GM12872 (cell line): Measurements from ENCODE around the gene ISCU.

Experiments used
- CTCF ChIP-seq: IDR thresholded peaks from 3 replicates; pipeline ENCODE4 v1.5.1; 2011; ENCODE audit warnings: low read depth, mild to moderate bottlenecking, low read length, moderate library complexity; ENCODE audit not compliant: insufficient read depth

The ISCU gene

GRCh38 chr12:108530161-108530560 lies 32.2 kb upstream of the ISCU start:
- TF ChIP-seq CTCF, result no peak

DNA sequence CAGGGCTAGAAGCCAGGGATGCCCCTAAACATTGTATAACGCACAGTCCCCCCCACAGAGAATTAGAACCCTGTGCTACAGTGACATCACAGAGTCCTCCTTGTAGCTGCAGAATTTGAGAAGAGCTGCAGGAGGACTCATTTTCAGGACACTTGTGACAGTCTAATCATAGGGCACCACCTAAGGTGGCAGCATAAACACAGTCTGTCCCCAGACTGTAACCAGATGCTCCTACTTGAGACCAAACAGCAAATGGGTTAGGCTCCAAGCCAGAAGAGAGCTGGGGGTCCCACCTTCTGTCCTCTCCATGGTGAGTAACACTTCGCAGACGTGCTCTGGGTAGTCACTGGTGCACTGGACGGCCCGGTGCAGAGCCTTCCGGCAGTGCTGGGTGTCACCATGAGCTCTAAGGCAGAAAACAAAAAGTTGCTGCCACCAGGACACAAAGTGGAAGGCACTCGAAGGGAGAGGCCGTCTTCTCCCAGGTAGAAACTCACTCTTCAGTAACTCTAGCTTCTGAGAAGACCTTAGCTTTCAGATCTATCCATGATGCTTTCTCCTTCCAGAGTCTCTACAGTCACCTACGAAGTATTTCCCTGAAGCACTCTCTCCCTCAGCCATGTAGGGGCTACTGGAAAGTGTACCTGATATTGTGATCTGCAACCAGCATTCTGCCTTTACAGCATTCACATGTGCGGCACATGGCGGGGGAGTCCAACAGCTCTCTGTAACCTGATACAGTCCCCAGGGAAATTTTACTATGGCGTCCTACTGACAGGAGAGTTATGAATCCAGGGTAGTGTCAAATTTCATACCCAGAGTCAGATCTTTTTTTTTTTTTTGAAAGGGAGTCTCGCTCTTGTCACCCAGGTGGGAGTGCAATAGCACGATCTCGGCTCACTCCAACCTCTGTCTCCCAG lies 30.2 kb upstream of the ISCU start:
- TF ChIP-seq CTCF, result no peak

GRCh38 chr12:108538146-108538545 lies 24.2 kb upstream of the ISCU start:
- no peak for TF ChIP-seq CTCF

GRCh38 chr12:108538616-108539195 lies 23.7 kb upstream of the ISCU start:
- TF ChIP-seq CTCF, result no peak

DNA sequence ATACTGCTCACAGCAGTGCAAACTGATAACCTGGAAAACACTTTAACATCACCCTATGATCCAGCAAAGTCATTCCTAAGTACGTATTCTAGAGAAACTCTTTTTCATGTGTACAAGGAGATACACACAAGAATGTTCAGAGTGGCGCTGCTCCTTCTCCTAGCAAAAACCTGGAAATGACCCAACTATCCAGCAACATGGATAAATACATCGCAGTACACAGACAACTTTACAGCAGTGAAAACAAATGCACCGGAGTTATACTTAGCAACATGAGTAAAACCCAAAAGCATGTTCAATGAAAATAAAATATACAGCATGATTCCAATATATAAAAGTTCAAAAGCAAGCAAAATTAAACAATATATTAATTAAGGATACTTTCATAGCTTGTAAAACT lies 20.1 kb upstream of the ISCU start:
- TF ChIP-seq CTCF, result no peak

DNA sequence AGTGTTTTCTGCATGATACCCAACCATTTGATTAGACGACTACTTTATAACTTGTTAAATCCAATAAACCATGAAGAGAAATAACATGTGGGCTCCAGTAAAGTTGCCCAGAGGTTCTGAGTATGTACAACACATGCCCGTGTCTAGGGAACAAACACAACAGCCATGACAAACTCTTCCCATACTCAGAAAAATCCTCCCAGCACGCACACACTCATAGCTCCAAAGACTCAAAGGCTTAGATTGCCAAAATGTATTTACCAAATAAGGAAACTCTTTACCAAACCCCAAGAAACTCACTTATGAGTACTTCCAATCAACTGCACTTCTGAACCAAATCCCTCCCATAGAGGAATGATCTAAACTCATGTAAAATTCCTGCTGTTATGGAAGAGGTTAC lies 18.7 kb upstream of the ISCU start:
- TF ChIP-seq CTCF, result no peak

GRCh38 chr12:108547686-108548085 lies 14.7 kb upstream of the ISCU start:
- TF ChIP-seq CTCF, result no peak
